Small intestine (tissue), 7 donors: ENCODE results near the gene FITM1. TPM values are rescaled to one million over a fixed set of nuclear protein-coding genes. Genes with fewer than 3 reads are reported as not detected.

Experiments
- DNase-seq, 2 donors: peaks; one replicate each; pipeline versions ENCODE4 v3.0.0 to v3.0.0-alpha.2; 2013
- FAIRE-seq: peaks from 2 replicates; lab custom pipeline; 2012; peaks lifted over from hg19 to GRCh38; lab: Jason Lieb, UNC
- H3K27ac ChIP-seq, 3 donors: one replicate each; pipeline ENCODE4 v1.5.1; 2013; ENCODE audit warnings: low read length in 2 of 3, mild to moderate bottlenecking in 2 of 3, control low read depth in 1 of 3, inconsistent platforms in 1 of 3, low read depth in 1 of 3, moderate library complexity in 1 of 3
- H3K27me3 ChIP-seq, 3 donors: one replicate each; pipeline ENCODE4 v1.6.1; 2013; ENCODE audit warnings: low read length in 3 of 3, inconsistent platforms in 1 of 3; ENCODE audit not compliant: control insufficient read depth in 3 of 3, insufficient read depth in 3 of 3
- H3K36me3 ChIP-seq, 3 donors: one replicate each; pipeline ENCODE4 v1.6.1; 2013; ENCODE audit warnings: low read length in 3 of 3, inconsistent platforms in 1 of 3, low read depth in 1 of 3, mild to moderate bottlenecking in 1 of 3, moderate library complexity in 1 of 3; ENCODE audit not compliant: control insufficient read depth in 3 of 3, insufficient read depth in 2 of 3
- H3K4me1 ChIP-seq, 3 donors: one replicate each; pipeline ENCODE4 v1.6.1; 2013; ENCODE audit warnings: low read length in 2 of 3, inconsistent platforms in 1 of 3, low read depth in 1 of 3, mild to moderate bottlenecking in 1 of 3, moderate library complexity in 1 of 3; ENCODE audit not compliant: control insufficient read depth in 3 of 3, insufficient read depth in 2 of 3
- H3K4me3 ChIP-seq, 3 donors: one replicate each; pipeline ENCODE4 v1.5.1; 2013; ENCODE audit warnings: low read length in 3 of 3, control low read depth in 1 of 3, inconsistent platforms in 1 of 3, low read depth in 1 of 3, mild to moderate bottlenecking in 1 of 3, moderate library complexity in 1 of 3
- H3K9me3 ChIP-seq, 2 donors: one replicate each; pipeline ENCODE4 v1.6.1; 2013; ENCODE audit warnings: low read depth in 1 of 2, low read length in 1 of 2; ENCODE audit not compliant: control insufficient read depth in 2 of 2, insufficient read depth in 1 of 2
- WGBS, 3 donors: extraction: QIAGEN DNeasy Blood & Tissue Kit; methylation state at CpG; one replicate each; pipeline ENCODE4 v1.1.7; 2013; 5-methylcytosine and 5-hydroxymethylcytosine counted together
- polyA plus RNA-seq, 4 donors: library from polyadenylated mRNA; stranded (reverse) in 3 of 4; unstranded in 1 of 4; fragments of 200-250 nt in 3 of 4; fragments of 120-200 nt in 1 of 4; gene quantifications; one replicate each; pipeline versions ENCODE4 v1.2.1 to v1.2.3, GENCODE V29; 2013
- donor health status: healthy with polysubstance abuse.
- donor health status: control.
- donor health status: control.
- donor health status: Bipolar disorder and iron deficiency.
- donor health status: healthy.

Gene FITM1
- polyA plus RNA-seq, 4 donors, result 2.4 to 5.8 (median 4.1) TPM

GRCh38 chr14:24143511-24143910 is 13.1 kb downstream of the FITM1 start:
- peaks cover 5 to 22% (median 9%) of the 10 kb centered on the region in 3 donors for H3K36me3 ChIP-seq
- peaks cover 15 to 57% (median 22%) of the 10 kb centered on the region in 3 donors for H3K4me1 ChIP-seq
- DNase-seq (no peak), FAIRE-seq (no peak)
- no peak overlapping the region for H3K4me3 ChIP-seq
- 86 to 98% (median 90%) methylated on average over 2 of the region's 2 CpGs for WGBS, 3 donors
- H3K27ac ChIP-seq, result peak overlapping the region in 1 of 3 donors; percentile 59
- H3K9me3 ChIP-seq, result no peaks in the 10 kb centered on the region
- no peaks in the 10 kb centered on the region for H3K27me3 ChIP-seq

- FAIRE-seq, result no peak
Observed at GRCh38 chr14:24144451-24144850, 14.0 kb downstream of the FITM1 start.

GRCh38 chr14:24145219-24145618 is 14.8 kb downstream of the FITM1 start:
- Histone ChIP-seq H3K9me3 (no peaks in the 10 kb centered on the region), H3K27me3 (no peaks in the 10 kb centered on the region), H3K4me3 (peak overlapping the region in 2 of 3 donors; percentile 73 to 94), H3K27ac (peak overlapping the region; percentile 89 to 95 (median 89)), H3K36me3 (peaks cover 5 to 24% (median 5%) of the 10 kb centered on the region in 3 donors), H3K4me1 (peaks cover 8 to 46% (median 16%) of the 10 kb centered on the region in 3 donors)
- FAIRE-seq (no peak), DNase-seq (no peak)
- WGBS, 3 donors, result 62 to 77% (median 77%) methylated on average over 2 of the region's 2 CpGs

More at GRCh38 chr14:24144451-24144850, 14.0 kb downstream of the FITM1 start:
- no peaks in the 10 kb centered on the region for H3K27me3 ChIP-seq
- peaks cover 10 to 49% (median 17%) of the 10 kb centered on the region in 3 donors for H3K4me1 ChIP-seq
- no peak for DNase-seq
- WGBS, 3 donors, result 55 to 91% (median 76%) methylated on average over 1 of the region's 1 CpG
- peaks cover 5 to 21% (median 5%) of the 10 kb centered on the region in 3 donors for H3K36me3 ChIP-seq
- H3K4me3 ChIP-seq, result no peak overlapping the region
- no peak overlapping the region for H3K27ac ChIP-seq
- no peaks in the 10 kb centered on the region for H3K9me3 ChIP-seq

GRCh38 chr14:24145690-24146452 is 15.4 kb downstream of the FITM1 start:
- DNase-seq (peak in 1 of 2 donors; percentile 77), FAIRE-seq (no peak)
- Histone ChIP-seq H3K27me3 (no peaks in the 10 kb centered on the region), H3K9me3 (no peaks in the 10 kb centered on the region), H3K27ac (peak overlapping the region; percentile 89 to 95 (median 89)), H3K4me1 (peaks cover 8 to 46% (median 16%) of the 10 kb centered on the region in 3 donors), H3K36me3 (peaks cover 5 to 31% (median 5%) of the 10 kb centered on the region in 3 donors), H3K4me3 (peak overlapping the region; percentile 42 to 94 (median 73))
- WGBS, 3 donors, result 1 to 9% (median 4%) methylated on average over 9 of the region's 9 CpGs

GRCh38 chr14:24146453-24146977 is 16.1 kb downstream of the FITM1 start, which contains the start of gene PSME2:
Gene PSME2 (minus strand): TSS chr14:24146610. CDS start chr14:24146581, 29 bp downstream.
- peaks cover 5 to 37% (median 9%) of the 10 kb centered on the region in 3 donors for H3K36me3 ChIP-seq
- H3K4me1 ChIP-seq, result peaks cover 8 to 46% (median 16%) of the 10 kb centered on the region in 3 donors
- H3K9me3 ChIP-seq, result no peaks in the 10 kb centered on the region
- no peaks in the 10 kb centered on the region for H3K27me3 ChIP-seq
- peak; percentile 98 for DNase-seq
- H3K27ac ChIP-seq, result peak within 1 kb of the TSS; percentile 89 to 95 (median 90)
- 0 to 1% (median 0%) methylated on average over 25 of the region's 25 CpGs for WGBS, 3 donors
- H3K4me3 ChIP-seq, result peak within 1 kb of the TSS; percentile 73 to 94 (median 84)
- no peak for FAIRE-seq

GRCh38 chr14:24146978-24147760 is 16.7 kb downstream of the FITM1 start, which contains the start of gene RNF31:
Gene RNF31 (plus strand): TSS chr14:24147498. CDS start chr14:24147699, 201 bp downstream.
- DNase-seq, result peak; percentile 99

GRCh38 chr14:24147761-24148428 is 17.4 kb downstream of the FITM1 start:
- peak overlapping the region; percentile 76 to 89 (median 78) for H3K27ac ChIP-seq
- no peak for DNase-seq
- peaks cover 8 to 36% (median 16%) of the 10 kb centered on the region in 3 donors for H3K4me1 ChIP-seq
- FAIRE-seq, result no peak
- 4 to 5% (median 4%) methylated on average over 26 to 29 of the region's 29 CpGs for WGBS, 3 donors
- H3K27me3 ChIP-seq, result no peaks in the 10 kb centered on the region
- H3K4me3 ChIP-seq, result peak overlapping the region; percentile 73 to 94 (median 84)
- H3K9me3 ChIP-seq, result no peaks in the 10 kb centered on the region
- peaks cover 5 to 49% (median 15%) of the 10 kb centered on the region in 3 donors for H3K36me3 ChIP-seq

More at GRCh38 chr14:24146978-24147760, 16.7 kb downstream of the FITM1 start, which contains the start of gene RNF31:
- Histone ChIP-seq H3K36me3 (peaks cover 5 to 42% (median 15%) of the 10 kb centered on the region in 3 donors), H3K4me3 (peak within 1 kb of the TSS; percentile 73 to 94 (median 84)), H3K27me3 (no peaks in the 10 kb centered on the region), H3K4me1 (peaks cover 8 to 42% (median 16%) of the 10 kb centered on the region in 3 donors), H3K9me3 (no peaks in the 10 kb centered on the region), H3K27ac (peak within 1 kb of the TSS; percentile 89 to 95 (median 90))
- WGBS, 3 donors, result 0 to 1% (median 1%) methylated on average over 43 to 57 of the region's 57 CpGs
- no peak for FAIRE-seq
